K562 (cell line): ENCODE measurements around the gene SOS1. TPM values are rescaled to one million over a fixed set of nuclear protein-coding genes. Genes with fewer than 3 reads are reported as not detected.

Experiments used
- ARID2 ChIP-seq: fragments of 450-650 bp; IDR thresholded peaks from 2 replicates; pipeline ENCODE4 v1.6.1; 2017; ENCODE audit warnings: antibody characterized with exemption, mild to moderate bottlenecking
- CCAR2 ChIP-seq: fragments of 200-400 bp; formaldehyde crosslinking; IDR thresholded peaks from 2 replicates; pipeline ENCODE4 v1.6.1; 2017; ENCODE audit warnings: mild to moderate bottlenecking, low read depth, low read length
- GATAD2B ChIP-seq: fragments of 450-650 bp; IDR thresholded peaks from 2 replicates; pipeline ENCODE4 v1.6.1; 2017; ENCODE audit warnings: mild to moderate bottlenecking, borderline replicate concordance
- KLF10 ChIP-seq: fragments of 250-450 bp; sonication (Bioruptor Pico); IDR thresholded peaks from 2 replicates; pipeline ENCODE4 v1.6.1; 2021; ENCODE audit warnings: matching md5 sums
- NFE2 ChIP-seq: IDR thresholded peaks from 2 replicates; pipeline ENCODE4 v1.6.1; 2014; ENCODE audit warnings: antibody characterized with exemption, low read depth
- NONO ChIP-seq, 2 experiments: fragments of 200-400 bp in 1 of 2; fragments of 450-650 bp in 1 of 2; formaldehyde crosslinking in 1 of 2; IDR thresholded peaks; 2 replicates each; pipeline ENCODE4 v1.6.1; 2017; ENCODE audit warnings: low read depth in 2 of 2, mild to moderate bottlenecking in 2 of 2, moderate library complexity in 2 of 2, low read length in 1 of 2
- PHB2 ChIP-seq: fragments of 450-650 bp; IDR thresholded peaks from 2 replicates; pipeline ENCODE4 v1.6.1; 2017; ENCODE audit warnings: low read depth
- SIRT6 ChIP-seq: IDR thresholded peaks from one replicate; pipeline ENCODE4 v1.6.1; 2012; ENCODE audit warnings: low read depth, mild to moderate bottlenecking, control low read depth, inconsistent platforms, low read length, moderate library complexity
- TBP ChIP-seq: optimal IDR thresholded peaks from 2 replicates; pipeline ENCODE3; 2011; ENCODE audit warnings: low read depth, low read length, improper control_type of control experiment
- TEAD1 ChIP-seq, 2 experiments: fragments of 450-650 bp in 1 of 2; sonication (generic) in 1 of 2; formaldehyde crosslinking; IDR thresholded peaks; 2 replicates each; pipeline versions ENCODE4 v1.4.0 to v1.8.0; 2020 to 2022; ENCODE audit warnings: mild to moderate bottlenecking in 2 of 2, missing genetic modification reagents in 1 of 2
- TRIM28 ChIP-seq: fragments of 450-650 bp; IDR thresholded peaks from 2 replicates; pipeline ENCODE4 v1.6.1; 2017
- ZKSCAN1 ChIP-seq: fragments of 150-350 bp; IDR thresholded peaks from 2 replicates; pipeline ENCODE4 v1.6.1; 2016; ENCODE audit warnings: low read depth, low read length
- polyA plus RNA-seq, 8 experiments: library from polyadenylated mRNA; depleted of rRNA in 4 of 8; stranded (reverse) in 5 of 8; unstranded in 3 of 8; fragments of >200 nt; fragmentation: Nextera tagmentation in 2 of 8; fragmentation: Illumina TruSeq in 1 of 8; extraction: Ambion mirVana in 2 of 8; extraction: Trizol in 1 of 8; gene quantifications; 2 replicates each; pipeline versions ENCODE4 v1.2.1 to v1.2.3, GENCODE V29; 2011 to 2014; ENCODE audit warnings: inconsistent platforms in 1 of 8, missing spikeins in 1 of 8
- total RNA-seq, 7 experiments: library from RNA; depleted of rRNA in 6 of 7; stranded (reverse); fragments of >200 nt in 6 of 7; fragmentation: Illumina TruSeq in 2 of 7; extraction: Trizol in 2 of 7; gene quantifications; 2 replicates each; pipeline versions ENCODE4 v1.2.1 to v1.2.3, GENCODE V29; 2011 to 2021; ENCODE audit warnings: low replicate concordance in 1 of 7
- TF ChIP-seq, protein P1 (sequence below): sonication (generic); formaldehyde crosslinking; IDR thresholded peaks from 2 replicates; pipeline ENCODE4 v1.4.0; 2020; ENCODE audit warnings: mild to moderate bottlenecking, missing genetic modification reagents
- TF ChIP-seq, protein P2 (sequence below): fragments of 250-450 bp; sonication (Bioruptor Pico); IDR thresholded peaks from 2 replicates; pipeline ENCODE4 v1.4.0; 2020
- TF ChIP-seq, protein P3 (sequence below): sonication (generic); formaldehyde crosslinking; IDR thresholded peaks from 2 replicates; pipeline ENCODE4 v1.8.0; 2022; ENCODE audit warnings: mild to moderate bottlenecking, low read depth, missing genetic modification reagents
- TF ChIP-seq, protein P4 (sequence below), 3 experiments: fragments of 200-800 bp in 1 of 3; fragments of 250-450 bp in 1 of 3; fragments of 450-650 bp in 1 of 3; sonication (Bioruptor Pico) in 1 of 3; sonication (Bioruptor generic) in 1 of 3; formaldehyde crosslinking in 1 of 3; IDR thresholded peaks; 2 replicates each; pipeline versions ENCODE4 v1.6.1 to v1.8.0; 2016 to 2022; ENCODE audit warnings: mild to moderate bottlenecking in 2 of 3, missing genetic modification characterization in 2 of 3, missing compliant biosample characterization in 1 of 3, moderate library complexity in 1 of 3
- TF ChIP-seq, protein P5 (sequence below): IDR thresholded peaks from 2 replicates; pipeline ENCODE4 v1.6.1; 2016; ENCODE audit warnings: missing genetic modification characterization, missing compliant biosample characterization
- TF ChIP-seq, protein P6 (sequence below): sonication (generic); formaldehyde crosslinking; IDR thresholded peaks from 2 replicates; pipeline ENCODE4 v1.8.0; 2022; ENCODE audit warnings: missing genetic modification reagents, mild to moderate bottlenecking, borderline replicate concordance

SOS1 gene
- total and polyA plus RNA-seq, 9 of the 15 experiments (the other 6 are each of a cell fraction or from before 2014, with no cell fraction given) = 2.5 to 27.1 (median 16.3) TPM

DNA sequence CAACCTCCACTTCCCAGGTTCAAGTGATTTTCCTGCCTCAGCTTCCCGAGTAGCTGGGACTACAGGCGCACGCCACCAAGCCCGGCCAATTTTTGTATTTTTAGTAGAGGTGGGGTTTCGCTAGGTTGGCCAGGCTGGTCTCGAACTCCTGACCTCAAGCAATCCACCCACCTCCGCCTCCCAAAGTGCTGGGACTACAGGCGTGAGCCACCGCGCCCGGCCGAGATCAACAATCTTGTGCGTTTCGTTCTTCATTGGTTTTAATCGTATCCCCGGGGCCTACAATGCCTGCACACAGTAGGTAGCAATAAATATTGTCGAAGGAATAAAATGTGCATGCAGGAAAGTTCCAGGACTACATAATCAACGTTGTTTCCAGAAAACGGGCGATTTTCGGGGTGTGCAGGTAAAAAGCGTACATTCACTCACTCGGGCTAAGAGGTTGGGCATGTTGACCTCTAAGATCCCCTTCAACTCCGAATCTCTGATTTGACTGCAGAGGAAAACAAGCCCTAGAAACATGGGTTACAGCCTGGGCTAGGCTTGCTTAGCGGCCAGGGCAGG is 2.7 kb upstream of the SOS1 start (continued):
- TF ChIP-seq, protein P1, sequence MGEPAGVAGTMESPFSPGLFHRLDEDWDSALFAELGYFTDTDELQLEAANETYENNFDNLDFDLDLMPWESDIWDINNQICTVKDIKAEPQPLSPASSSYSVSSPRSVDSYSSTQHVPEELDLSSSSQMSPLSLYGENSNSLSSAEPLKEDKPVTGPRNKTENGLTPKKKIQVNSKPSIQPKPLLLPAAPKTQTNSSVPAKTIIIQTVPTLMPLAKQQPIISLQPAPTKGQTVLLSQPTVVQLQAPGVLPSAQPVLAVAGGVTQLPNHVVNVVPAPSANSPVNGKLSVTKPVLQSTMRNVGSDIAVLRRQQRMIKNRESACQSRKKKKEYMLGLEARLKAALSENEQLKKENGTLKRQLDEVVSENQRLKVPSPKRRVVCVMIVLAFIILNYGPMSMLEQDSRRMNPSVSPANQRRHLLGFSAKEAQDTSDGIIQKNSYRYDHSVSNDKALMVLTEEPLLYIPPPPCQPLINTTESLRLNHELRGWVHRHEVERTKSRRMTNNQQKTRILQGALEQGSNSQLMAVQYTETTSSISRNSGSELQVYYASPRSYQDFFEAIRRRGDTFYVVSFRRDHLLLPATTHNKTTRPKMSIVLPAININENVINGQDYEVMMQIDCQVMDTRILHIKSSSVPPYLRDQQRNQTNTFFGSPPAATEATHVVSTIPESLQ (CRISPR knock-in tag) = no peak
- TF ChIP-seq TRIM28 (no peak), SIRT6 (no peak), TEAD1 (CRISPR knock-in tag; IDR thresholded peaks at IDR 0.05) (0 out of 4 replicates have a peak, but pooled peaks of 1 of the 2 experiments have one; percentile 16), NFE2 (no peak), KLF10 (CRISPR knock-in tag) (no peak), ARID2 (no peak), TBP (no peak), NONO (IDR thresholded peaks at IDR 0.05; ENCODE audit: low read depth in 2 of 2, low read length in 1 of 2) (no peak), ZKSCAN1 (peak; percentile 82; the same call in 1 of the 2 replicates), PHB2 (no peak), CCAR2 (no peak), GATAD2B (no peak)
- TF ChIP-seq, protein P2, sequence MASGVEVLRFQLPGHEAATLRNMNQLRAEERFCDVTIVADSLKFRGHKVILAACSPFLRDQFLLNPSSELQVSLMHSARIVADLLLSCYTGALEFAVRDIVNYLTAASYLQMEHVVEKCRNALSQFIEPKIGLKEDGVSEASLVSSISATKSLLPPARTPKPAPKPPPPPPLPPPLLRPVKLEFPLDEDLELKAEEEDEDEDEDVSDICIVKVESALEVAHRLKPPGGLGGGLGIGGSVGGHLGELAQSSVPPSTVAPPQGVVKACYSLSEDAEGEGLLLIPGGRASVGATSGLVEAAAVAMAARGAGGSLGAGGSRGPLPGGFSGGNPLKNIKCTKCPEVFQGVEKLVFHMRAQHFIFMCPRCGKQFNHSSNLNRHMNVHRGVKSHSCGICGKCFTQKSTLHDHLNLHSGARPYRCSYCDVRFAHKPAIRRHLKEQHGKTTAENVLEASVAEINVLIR (CRISPR knock-in tag) = no peak
- TF ChIP-seq, protein P3, sequence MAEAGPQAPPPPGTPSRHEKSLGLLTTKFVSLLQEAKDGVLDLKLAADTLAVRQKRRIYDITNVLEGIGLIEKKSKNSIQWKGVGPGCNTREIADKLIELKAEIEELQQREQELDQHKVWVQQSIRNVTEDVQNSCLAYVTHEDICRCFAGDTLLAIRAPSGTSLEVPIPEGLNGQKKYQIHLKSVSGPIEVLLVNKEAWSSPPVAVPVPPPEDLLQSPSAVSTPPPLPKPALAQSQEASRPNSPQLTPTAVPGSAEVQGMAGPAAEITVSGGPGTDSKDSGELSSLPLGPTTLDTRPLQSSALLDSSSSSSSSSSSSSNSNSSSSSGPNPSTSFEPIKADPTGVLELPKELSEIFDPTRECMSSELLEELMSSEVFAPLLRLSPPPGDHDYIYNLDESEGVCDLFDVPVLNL (CRISPR knock-in tag) = no peak
- TF ChIP-seq, protein P4, sequence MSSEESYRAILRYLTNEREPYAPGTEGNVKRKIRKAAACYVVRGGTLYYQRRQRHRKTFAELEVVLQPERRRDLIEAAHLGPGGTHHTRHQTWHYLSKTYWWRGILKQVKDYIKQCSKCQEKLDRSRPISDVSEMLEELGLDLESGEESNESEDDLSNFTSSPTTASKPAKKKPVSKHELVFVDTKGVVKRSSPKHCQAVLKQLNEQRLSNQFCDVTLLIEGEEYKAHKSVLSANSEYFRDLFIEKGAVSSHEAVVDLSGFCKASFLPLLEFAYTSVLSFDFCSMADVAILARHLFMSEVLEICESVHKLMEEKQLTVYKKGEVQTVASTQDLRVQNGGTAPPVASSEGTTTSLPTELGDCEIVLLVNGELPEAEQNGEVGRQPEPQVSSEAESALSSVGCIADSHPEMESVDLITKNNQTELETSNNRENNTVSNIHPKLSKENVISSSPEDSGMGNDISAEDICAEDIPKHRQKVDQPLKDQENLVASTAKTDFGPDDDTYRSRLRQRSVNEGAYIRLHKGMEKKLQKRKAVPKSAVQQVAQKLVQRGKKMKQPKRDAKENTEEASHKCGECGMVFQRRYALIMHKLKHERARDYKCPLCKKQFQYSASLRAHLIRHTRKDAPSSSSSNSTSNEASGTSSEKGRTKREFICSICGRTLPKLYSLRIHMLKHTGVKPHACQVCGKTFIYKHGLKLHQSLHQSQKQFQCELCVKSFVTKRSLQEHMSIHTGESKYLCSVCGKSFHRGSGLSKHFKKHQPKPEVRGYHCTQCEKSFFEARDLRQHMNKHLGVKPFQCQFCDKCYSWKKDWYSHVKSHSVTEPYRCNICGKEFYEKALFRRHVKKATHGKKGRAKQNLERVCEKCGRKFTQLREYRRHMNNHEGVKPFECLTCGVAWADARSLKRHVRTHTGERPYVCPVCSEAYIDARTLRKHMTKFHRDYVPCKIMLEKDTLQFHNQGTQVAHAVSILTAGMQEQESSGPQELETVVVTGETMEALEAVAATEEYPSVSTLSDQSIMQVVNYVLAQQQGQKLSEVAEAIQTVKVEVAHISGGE (CRISPR knock-in tag; IDR thresholded peaks at IDR 0.05) = no peak
- TF ChIP-seq, protein P5, sequence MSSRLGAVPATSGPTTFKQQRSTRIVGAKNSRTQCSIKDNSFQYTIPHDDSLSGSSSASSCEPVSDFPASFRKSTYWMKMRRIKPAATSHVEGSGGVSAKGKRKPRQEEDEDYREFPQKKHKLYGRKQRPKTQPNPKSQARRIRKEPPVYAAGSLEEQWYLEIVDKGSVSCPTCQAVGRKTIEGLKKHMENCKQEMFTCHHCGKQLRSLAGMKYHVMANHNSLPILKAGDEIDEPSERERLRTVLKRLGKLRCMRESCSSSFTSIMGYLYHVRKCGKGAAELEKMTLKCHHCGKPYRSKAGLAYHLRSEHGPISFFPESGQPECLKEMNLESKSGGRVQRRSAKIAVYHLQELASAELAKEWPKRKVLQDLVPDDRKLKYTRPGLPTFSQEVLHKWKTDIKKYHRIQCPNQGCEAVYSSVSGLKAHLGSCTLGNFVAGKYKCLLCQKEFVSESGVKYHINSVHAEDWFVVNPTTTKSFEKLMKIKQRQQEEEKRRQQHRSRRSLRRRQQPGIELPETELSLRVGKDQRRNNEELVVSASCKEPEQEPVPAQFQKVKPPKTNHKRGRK (tag) = no peak
- TF ChIP-seq, protein P6, sequence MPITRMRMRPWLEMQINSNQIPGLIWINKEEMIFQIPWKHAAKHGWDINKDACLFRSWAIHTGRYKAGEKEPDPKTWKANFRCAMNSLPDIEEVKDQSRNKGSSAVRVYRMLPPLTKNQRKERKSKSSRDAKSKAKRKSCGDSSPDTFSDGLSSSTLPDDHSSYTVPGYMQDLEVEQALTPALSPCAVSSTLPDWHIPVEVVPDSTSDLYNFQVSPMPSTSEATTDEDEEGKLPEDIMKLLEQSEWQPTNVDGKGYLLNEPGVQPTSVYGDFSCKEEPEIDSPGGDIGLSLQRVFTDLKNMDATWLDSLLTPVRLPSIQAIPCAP (CRISPR knock-in tag) = no peak
